ENCODE data around the gene SORCS2.

Gene SORCS2

GRCh38 chr4:7539659-7540058, 347.3 kb downstream of the SORCS2 start:
- DNase-seq, result peak; percentile 12

GRCh38 chr4:7540206-7540605, 347.9 kb downstream of the SORCS2 start:
- DNase-seq, result no peak

- no peak for DNase-seq
Measured at GRCh38 chr4:7540654-7541413, 348.5 kb downstream of the SORCS2 start.

GRCh38 chr4:7541414-7541810, 349.1 kb downstream of the SORCS2 start:
- no peak for DNase-seq

GRCh38 chr4:7542781-7543180, 350.4 kb downstream of the SORCS2 start:
- no peak for DNase-seq

- DNase-seq, result no peak
Measured at GRCh38 chr4:7546152-7546808, 353.9 kb downstream of the SORCS2 start.

GRCh38 chr4:7546809-7547367, 354.6 kb downstream of the SORCS2 start:
- no peak for DNase-seq

- no peak for DNase-seq
Measured at GRCh38 chr4:7547368-7548040, 355.2 kb downstream of the SORCS2 start.

- no peak for DNase-seq
Measured at GRCh38 chr4:7549866-7550265, 357.5 kb downstream of the SORCS2 start.

- DNase-seq, result no peak
Measured at GRCh38 chr4:7552466-7552865, 360.1 kb downstream of the SORCS2 start.

- no peak for DNase-seq
Measured at GRCh38 chr4:7553280-7553679, 360.9 kb downstream of the SORCS2 start.

- no peak for DNase-seq
Measured at GRCh38 chr4:7554905-7555304, 362.6 kb downstream of the SORCS2 start.

GRCh38 chr4:7556558-7556957, 364.2 kb downstream of the SORCS2 start:
- DNase-seq, result no peak

- no peak for DNase-seq
Measured at GRCh38 chr4:7557456-7557855, 365.1 kb downstream of the SORCS2 start.

GRCh38 chr4:7558436-7558835, 366.1 kb downstream of the SORCS2 start:
- no peak for DNase-seq

GRCh38 chr4:7559316-7559715, 367.0 kb downstream of the SORCS2 start:
- DNase-seq, result no peak

- no peak for DNase-seq
Measured at GRCh38 chr4:7559741-7560395, 367.5 kb downstream of the SORCS2 start.

GRCh38 chr4:7561557-7561956, 369.2 kb downstream of the SORCS2 start:
- no peak for DNase-seq

- no peak for DNase-seq
Measured at GRCh38 chr4:7564242-7564641, 371.9 kb downstream of the SORCS2 start.

- no peak for DNase-seq
Measured at GRCh38 chr4:7565483-7565882, 373.1 kb downstream of the SORCS2 start.

- DNase-seq, result no peak
Measured at GRCh38 chr4:7569810-7570783, 377.8 kb downstream of the SORCS2 start.

GRCh38 chr4:7571001-7571400, 378.7 kb downstream of the SORCS2 start:
- DNase-seq, result no peak

Data from effector CD4-positive, alpha-beta T cell (primary cell).